KMS-11 (cell line): ENCODE results near the gene CACNB1.

Source experiments
- H2AFZ ChIP-seq: fragments of 200-600 bp; sonication (generic); 2 replicates; pipeline ENCODE4 v1.6.1; 2016; ENCODE audit warnings: antibody characterized with exemption, mixed run types, low read depth
- H3K27ac ChIP-seq: fragments of 200-600 bp; sonication (generic); 2 replicates; pipeline ENCODE4 v1.6.1; 2016; ENCODE audit warnings: mild to moderate bottlenecking, mixed run types
- H3K27me3 ChIP-seq: fragments of 200-600 bp; sonication (generic); 2 replicates; pipeline ENCODE4 v1.6.1; 2017; ENCODE audit warnings: mild to moderate bottlenecking, low read depth, mixed run types, moderate library complexity; ENCODE audit not compliant: insufficient read depth
- H3K36me3 ChIP-seq: fragments of 200-600 bp; sonication (generic); 2 replicates; pipeline ENCODE4 v1.6.1; 2017; ENCODE audit warnings: mild to moderate bottlenecking, mixed run types; ENCODE audit not compliant: insufficient read depth
- H3K4me1 ChIP-seq: fragments of 200-600 bp; sonication (generic); 2 replicates; pipeline ENCODE4 v1.6.1; 2016; ENCODE audit warnings: mild to moderate bottlenecking, low read depth, mixed run types; ENCODE audit not compliant: poor library complexity, severe bottlenecking
- H3K4me2 ChIP-seq: fragments of 200-600 bp; sonication (generic); 2 replicates; pipeline ENCODE4 v1.7.0; 2016; ENCODE audit warnings: mild to moderate bottlenecking, mixed run types
- H3K4me3 ChIP-seq: fragments of 200-600 bp; sonication (generic); IDR thresholded peaks from 2 replicates; pipeline ENCODE4 v1.6.1; 2017; ENCODE audit warnings: low read depth, low read length, mixed read lengths; ENCODE audit not compliant: insufficient read depth
- H3K79me2 ChIP-seq: fragments of 200-600 bp; sonication (generic); 2 replicates; pipeline ENCODE4 v1.6.1; 2016; ENCODE audit warnings: low read depth, mixed run types; ENCODE audit not compliant: insufficient read depth
- H3K9ac ChIP-seq: fragments of 200-600 bp; sonication (generic); 2 replicates; pipeline ENCODE4 v1.6.1; 2016; ENCODE audit warnings: mild to moderate bottlenecking, mixed run types
- H4K20me1 ChIP-seq: fragments of 200-600 bp; sonication (generic); 2 replicates; pipeline ENCODE4 v1.6.1; 2016; ENCODE audit warnings: mild to moderate bottlenecking, mixed run types; ENCODE audit not compliant: insufficient read depth
- CTCF ChIP-seq: fragments of 200-600 bp; sonication (generic); conservative IDR thresholded peaks from 2 replicates; pipeline ENCODE4 v1.6.1; 2017; ENCODE audit warnings: low read depth, mild to moderate bottlenecking, antibody characterized with exemption, low read length, moderate library complexity, mixed read lengths

CACNB1 gene

GRCh38 chr17:39183045-39183444 is 14.4 kb downstream of the CACNB1 start:
- H3K27me3 ChIP-seq, result no peaks in the 10 kb centered on the region
- peaks cover under 1% of the 10 kb centered on the region for H3K4me1 ChIP-seq
- H3K4me3 ChIP-seq, result no peak overlapping the region
- no peaks in the 10 kb centered on the region for H4K20me1 ChIP-seq
- H3K4me2 ChIP-seq, result no peak overlapping the region
- no peaks in the 10 kb centered on the region for H3K79me2 ChIP-seq
- no peak overlapping the region for H2AFZ ChIP-seq
- H3K36me3 ChIP-seq, result no peaks in the 10 kb centered on the region; the same call in 1 of the 2 replicates
- TF ChIP-seq CTCF, result no peak
- H3K9ac ChIP-seq, result no peak overlapping the region
- H3K27ac ChIP-seq, result no peak overlapping the region

GRCh38 chr17:39181303-39181702 is 16.2 kb downstream of the CACNB1 start:
- Histone ChIP-seq H2AFZ (no peak overlapping the region), H3K9ac (no peak overlapping the region), H3K4me3 (no peak overlapping the region), H3K27me3 (no peaks in the 10 kb centered on the region), H3K27ac (no peak overlapping the region), H4K20me1 (no peaks in the 10 kb centered on the region), H3K4me1 (no peaks in the 10 kb centered on the region), H3K36me3 (no peaks in the 10 kb centered on the region; the same call in 1 of the 2 replicates), H3K79me2 (no peaks in the 10 kb centered on the region), H3K4me2 (no peak overlapping the region)
- TF ChIP-seq CTCF, result no peak

- Histone ChIP-seq H3K36me3 (no peaks in the 10 kb centered on the region; the same call in 1 of the 2 replicates), H3K79me2 (no peaks in the 10 kb centered on the region), H3K27ac (no peak overlapping the region), H3K27me3 (no peaks in the 10 kb centered on the region), H3K9ac (no peak overlapping the region), H3K4me3 (no peak overlapping the region), H2AFZ (no peak overlapping the region), H3K4me2 (no peak overlapping the region), H3K4me1 (peaks cover under 1% of the 10 kb centered on the region), H4K20me1 (no peaks in the 10 kb centered on the region)
- TF ChIP-seq CTCF, result no peak
These were observed 18.9 kb downstream of the CACNB1 start for GRCh38 chr17:39178536-39178935.

- Histone ChIP-seq H3K4me1 (peaks cover 10% of the 10 kb centered on the region), H3K9ac (no peak overlapping the region), H3K36me3 (no peaks in the 10 kb centered on the region; the same call in 1 of the 2 replicates), H2AFZ (no peak overlapping the region), H3K27me3 (no peaks in the 10 kb centered on the region), H3K4me3 (no peak overlapping the region), H3K79me2 (no peaks in the 10 kb centered on the region), H3K27ac (no peak overlapping the region), H4K20me1 (no peaks in the 10 kb centered on the region), H3K4me2 (no peak overlapping the region)
- TF ChIP-seq CTCF, result no peak
These were observed 20.2 kb downstream of the CACNB1 start for GRCh38 chr17:39177256-39177655.
